AG04449 (cell line): ENCODE data around the gene RBM12.
"Not testable (repeated sequence)": the region's sequence is repeated elsewhere in the genome, so short reads cannot be mapped to it uniquely, and the experiment has no call there.

ENCODE experiments used
- CTCF ChIA-PET: fragments of 350-600 bp; formaldehyde crosslinking; extraction: SDS; loops from one replicate; lab custom pipeline; 2021; ENCODE audit warnings: antibody characterized with exemption; lab: Yijun Ruan, JAX
- POLR2A ChIA-PET: fragments of 400-600, 350-600 bp; formaldehyde crosslinking; extraction: SDS; loops from one replicate; lab custom pipeline; 2020; ENCODE audit warnings: antibody characterized with exemption, inconsistent platforms; lab: Yijun Ruan, JAX
- DNase-seq: peaks from one replicate; pipeline ENCODE4 v3.0.0-alpha.2; 2010; ENCODE audit warnings: low read depth, low spot score
- H3K4me3 ChIP-seq: 2 replicates; pipeline ENCODE4 v1.5.1; 2011; ENCODE audit warnings: low read depth, mild to moderate bottlenecking, control low read depth, low read length
- CTCF ChIP-seq: IDR thresholded peaks from one replicate; pipeline ENCODE4 v1.5.1; 2011; ENCODE audit warnings: mild to moderate bottlenecking, moderate library complexity, low read length, control low read depth, inconsistent platforms; ENCODE audit not compliant: insufficient read depth; ENCODE audit errors: missing control alignments

RBM12 gene

GRCh38 chr20:35710039-35710438, 45.3 kb upstream of the RBM12 start:
- POLR2A ChIA-PET, result interaction anchor here (0.7 to 0.9 kb wide), 2 partner anchors 9 to 166 kb away, joined by 3 read pairs; no protein-coding TSS in a partner anchor
- no peak for TF ChIP-seq CTCF
- no peak overlapping the region for H3K4me3 ChIP-seq
- CTCF ChIA-PET, result interaction anchor here (1.4 to 2.0 kb wide), 3 partner anchors 10 to 175 kb away, joined by 4 to 6 read pairs (median 5); partner anchors contain the start of genes NFS1 and ROMO1
- no peak for DNase-seq

DNA sequence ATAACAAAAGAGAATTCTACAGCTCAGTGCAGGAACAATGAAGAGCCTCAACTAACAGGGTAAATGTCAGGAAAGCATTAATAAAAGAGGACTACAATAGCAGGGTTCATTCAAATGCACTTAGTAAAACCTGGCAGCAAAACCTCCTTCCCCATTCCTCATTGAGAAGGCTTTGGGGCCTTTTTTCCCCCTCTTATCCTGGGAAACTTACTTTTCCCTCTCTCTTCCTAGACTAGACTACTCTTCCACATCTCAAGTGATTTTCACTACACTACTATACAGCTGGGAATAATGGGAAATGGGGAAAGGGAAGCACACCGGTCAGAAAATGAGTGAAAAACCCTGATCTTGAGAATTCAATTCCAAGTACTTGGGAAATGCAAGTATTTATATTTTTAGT, 44.6 kb upstream of the RBM12 start:
- TF ChIP-seq CTCF, result no peak
- ChIA-PET POLR2A (interaction anchor here (0.7 to 0.9 kb wide), 2 partner anchors 10 to 167 kb away, joined by 3 read pairs; no protein-coding TSS in a partner anchor), CTCF (interaction anchor here (1.4 kb wide), 2 partner anchors 22 to 175 kb away, joined by 4 to 5 read pairs; no protein-coding TSS in a partner anchor)
- DNase-seq, result no peak
- H3K4me3 ChIP-seq, result no peak overlapping the region

- TF ChIP-seq CTCF, result no peak
- ChIA-PET POLR2A (interaction anchor here (0.5 kb wide), 1 partner anchor 21 kb away, joined by 3 read pairs; no protein-coding TSS in a partner anchor), CTCF (interaction anchor here (1.5 kb wide), 1 partner anchor 31 kb away, joined by 3 read pairs; no protein-coding TSS in a partner anchor)
- no peak for DNase-seq
- H3K4me3 ChIP-seq, result no peak overlapping the region
These were observed 43.8 kb upstream of the RBM12 start for GRCh38 chr20:35708502-35708901.

DNA sequence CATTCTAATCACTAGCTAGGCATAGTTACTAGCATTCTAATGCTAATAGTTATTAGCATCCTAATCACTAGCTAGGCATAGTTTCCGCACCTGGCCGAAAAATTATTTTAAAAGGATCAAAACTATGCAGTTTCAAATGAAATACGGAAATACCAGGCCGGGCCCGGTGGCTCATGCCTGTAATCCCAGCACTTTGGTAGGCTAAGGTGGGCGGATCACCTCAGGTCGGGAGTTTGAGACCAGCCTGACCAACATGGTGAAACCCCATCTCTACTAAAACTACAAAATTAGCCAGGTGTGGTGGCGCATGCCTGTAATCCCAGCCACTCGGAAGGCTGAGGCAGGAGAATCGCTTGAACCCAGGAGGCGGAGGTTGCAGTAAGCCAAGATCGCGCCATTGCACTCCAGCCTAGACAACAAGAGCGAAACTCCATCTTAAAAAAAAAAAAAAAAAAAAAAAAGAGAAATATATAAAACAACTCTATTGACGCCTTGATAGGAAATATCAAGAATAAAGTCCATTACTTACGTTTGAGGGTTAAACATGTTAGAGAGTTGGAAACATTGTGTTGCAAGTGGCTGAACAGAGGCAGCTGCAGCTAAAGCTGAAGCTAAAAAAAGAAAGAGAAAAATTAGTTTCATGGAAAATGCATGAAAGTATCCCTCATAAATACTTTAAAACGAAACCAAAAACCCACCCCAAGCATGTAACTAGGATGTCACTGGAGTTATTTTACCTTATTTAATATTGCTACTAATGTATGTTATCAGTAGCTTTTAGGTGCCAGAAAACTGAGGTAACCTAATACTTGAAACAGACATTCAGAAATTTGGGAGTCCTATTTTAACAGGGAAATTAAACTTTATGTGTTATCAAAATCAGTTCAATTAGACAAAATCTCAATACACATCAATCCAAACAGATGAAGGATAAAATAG, 42.2 kb upstream of the RBM12 start:
- POLR2A ChIA-PET, DNase-seq, H3K4me3 ChIP-seq: not testable (repeated sequence)
- CTCF ChIA-PET, result interaction anchor here (1.1 to 1.5 kb wide), 2 partner anchors 13 to 32 kb away, joined by 3 read pairs; no protein-coding TSS in a partner anchor

- POLR2A ChIA-PET, DNase-seq, H3K4me3 ChIP-seq: not testable (repeated sequence)
- CTCF ChIA-PET, result interaction anchor here (2.0 kb wide), 1 partner anchor 8 kb away, joined by 6 read pairs; no protein-coding TSS in a partner anchor
These were observed 41.2 kb upstream of the RBM12 start for GRCh38 chr20:35705894-35706293.

- no peak overlapping the region for H3K4me3 ChIP-seq
- ChIA-PET POLR2A (no interaction called here), CTCF (interaction anchor here (0.9 to 2.0 kb wide), 2 partner anchors 10 to 250 kb away, joined by 3 to 6 read pairs; partner anchors contain the start of gene SCAND1)
- no peak for TF ChIP-seq CTCF
- DNase-seq, result no peak
These were observed 40.0 kb upstream of the RBM12 start for GRCh38 chr20:35704514-35705261.
